ENCODE data around the gene NFIB.
A peak's percentile ranks its signal among the peaks of the same experiment; 100 is the strongest.

The NFIB gene

DNA sequence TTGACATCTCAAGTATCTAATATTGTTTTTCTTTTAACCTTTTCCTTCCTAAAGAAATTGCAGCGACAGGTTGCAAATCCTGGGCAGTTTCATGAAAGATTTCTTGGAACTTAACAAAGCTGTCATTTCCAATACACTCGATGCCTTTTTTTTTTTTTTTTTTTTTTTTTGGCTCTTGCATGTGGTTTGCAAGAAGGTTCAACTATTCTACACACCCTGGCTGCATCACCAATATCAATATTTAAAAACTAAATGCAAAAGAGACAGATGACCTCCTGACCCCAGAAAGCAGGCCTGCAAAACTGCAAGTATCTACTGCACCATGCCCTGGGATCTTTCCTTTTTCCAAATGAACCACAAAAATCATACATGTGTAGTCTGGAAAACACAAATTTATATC lies 4.4 kb upstream of the NFIB start:
- no peak for DNase-seq

DNA sequence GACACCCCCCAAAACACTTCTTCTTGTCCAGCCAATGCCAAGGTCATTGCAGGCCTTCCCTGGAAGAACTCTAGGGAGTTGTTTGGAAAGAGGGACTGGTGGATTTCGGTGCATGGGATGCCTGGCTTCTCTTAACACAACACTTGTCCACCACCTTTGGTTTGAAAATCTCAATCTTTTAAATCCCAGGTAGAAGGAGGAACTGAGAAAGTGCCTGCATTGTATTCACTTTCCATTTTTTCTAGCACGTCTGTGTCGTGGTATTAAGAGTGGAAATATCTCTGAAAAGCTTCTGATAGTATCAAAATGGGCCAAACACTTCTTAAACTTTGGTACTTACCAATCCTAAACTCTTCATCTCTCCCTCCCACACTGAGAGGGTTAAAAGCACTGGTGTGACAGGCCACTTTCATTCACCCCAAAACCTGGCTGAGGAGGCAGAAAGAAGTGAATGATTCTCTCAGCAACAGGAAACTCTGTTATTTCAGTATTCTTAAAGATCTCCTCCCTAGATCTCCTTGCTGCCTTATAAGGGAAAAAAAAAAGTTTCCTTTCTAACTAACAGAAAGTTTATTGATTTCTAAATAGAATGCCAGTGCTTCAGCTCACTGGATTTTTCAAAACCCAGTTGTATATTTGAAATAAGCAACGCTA lies 3.9 kb upstream of the NFIB start:
- DNase-seq = no peak

DNA sequence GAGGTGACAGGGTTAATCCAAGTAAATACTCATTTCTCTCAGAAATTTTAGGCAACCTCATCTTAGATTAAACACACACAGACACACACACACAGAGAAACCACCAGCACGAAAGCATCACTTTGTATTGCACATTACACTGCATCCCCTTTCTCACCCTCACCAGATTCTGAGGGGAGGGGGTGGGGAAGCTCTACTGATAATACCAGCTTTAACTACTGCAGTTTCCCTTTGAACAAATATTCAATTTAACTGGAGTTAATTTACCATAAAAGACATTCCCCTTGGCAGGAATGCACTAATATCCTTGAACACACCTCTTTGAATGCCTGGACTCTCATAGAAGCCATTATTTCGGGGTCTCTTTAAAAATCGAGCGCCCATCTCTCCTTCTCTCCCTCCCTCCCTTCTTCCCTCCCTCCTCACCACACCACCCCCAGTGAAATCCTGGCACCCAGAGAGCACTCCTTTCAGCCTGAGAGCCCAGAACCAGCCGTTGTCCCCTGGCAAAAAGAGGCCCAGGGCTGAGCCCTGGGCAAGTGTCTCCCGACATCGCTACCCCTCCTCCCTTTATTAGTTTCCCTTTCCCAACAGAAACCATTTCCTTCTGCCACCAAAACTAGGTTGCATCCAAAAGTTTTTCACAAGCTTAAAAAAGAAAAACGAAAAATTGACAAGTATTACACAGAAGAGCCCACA lies 2.8 kb upstream of the NFIB start:
- DNase-seq = no peak

DNA sequence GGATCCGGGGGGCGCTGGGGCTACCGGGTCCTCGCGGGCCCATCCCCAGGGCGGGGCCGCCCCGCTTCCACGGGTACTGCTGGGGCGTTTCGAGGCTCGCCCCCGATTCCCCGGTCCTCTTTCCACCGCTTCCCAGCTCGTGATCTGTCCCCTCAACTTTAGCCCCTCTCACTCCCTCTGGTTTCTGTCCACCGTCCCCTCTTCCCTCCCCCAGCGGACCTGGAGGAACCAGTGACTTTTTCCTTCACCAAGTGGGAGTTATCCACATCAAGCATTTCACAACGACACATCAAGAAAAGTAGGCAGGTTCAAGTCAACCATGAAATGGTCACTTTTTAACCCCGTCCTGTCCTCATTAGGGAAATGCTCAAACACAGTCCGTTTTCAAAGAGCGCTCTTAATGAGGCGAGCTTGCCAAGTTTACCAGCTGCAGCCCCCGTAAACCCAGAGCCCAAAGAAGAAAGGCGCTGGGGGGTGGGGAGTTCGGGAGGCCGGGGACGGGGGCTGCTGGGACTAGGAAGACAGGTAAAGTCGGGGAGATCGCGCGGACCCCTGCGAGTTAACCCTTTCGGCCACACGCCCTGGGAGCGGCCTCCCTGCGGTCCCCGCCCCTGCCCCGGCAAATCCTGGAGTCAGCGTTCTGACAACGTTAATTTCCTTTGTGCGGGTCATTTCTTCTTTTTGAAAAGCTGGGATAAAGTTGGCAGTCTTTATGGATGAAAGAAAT lies 2.1 kb upstream of the NFIB start:
- DNase-seq = no peak

DNA sequence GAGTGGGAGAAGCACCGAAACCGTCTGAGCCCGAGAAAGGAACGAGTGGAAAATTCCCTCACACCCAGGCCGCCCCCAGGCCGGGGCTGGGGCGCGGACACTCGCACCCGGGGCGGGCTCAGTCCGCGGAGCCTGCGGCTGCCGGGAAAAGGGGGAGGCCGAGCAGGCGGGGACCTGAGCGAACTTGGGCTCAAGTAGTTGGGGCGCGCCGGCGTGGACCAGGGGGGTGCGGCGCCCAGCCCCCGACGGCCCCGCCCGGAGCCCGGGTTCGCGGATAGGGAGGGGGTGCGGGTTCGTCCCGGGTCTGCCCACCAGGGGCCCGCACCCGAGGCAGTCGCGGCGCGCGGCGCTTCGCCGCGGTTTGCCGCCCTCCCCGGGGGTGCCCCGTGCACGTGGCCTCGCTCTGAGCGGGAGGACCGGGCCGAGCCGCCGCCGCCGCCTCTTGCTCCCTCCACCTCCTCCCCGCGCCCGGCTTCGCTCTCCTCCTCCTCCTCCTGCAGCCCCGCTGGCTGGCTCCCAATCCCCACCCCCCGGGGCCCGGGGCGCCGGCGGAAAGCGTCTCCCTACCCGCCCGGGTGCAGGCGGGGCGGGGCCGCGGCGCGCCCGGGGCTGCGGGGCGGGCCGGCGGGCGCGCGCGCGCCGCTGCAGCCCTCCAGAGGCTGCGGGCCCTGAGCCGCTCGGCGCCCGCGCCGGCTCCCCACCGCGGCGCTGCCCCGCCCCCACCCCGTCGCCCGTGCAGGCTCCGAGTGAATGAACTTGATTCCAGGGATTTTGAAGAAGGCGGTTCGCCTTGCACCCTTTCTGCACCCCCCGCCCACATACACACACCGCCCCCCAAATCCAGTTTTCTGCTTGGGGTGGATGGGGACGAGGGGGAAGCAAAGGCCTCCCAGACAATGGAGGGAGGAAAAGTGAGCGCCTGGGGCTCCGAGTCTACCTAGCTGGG lies 1.3 kb upstream of the NFIB start:
- DNase-seq = no peak

DNA sequence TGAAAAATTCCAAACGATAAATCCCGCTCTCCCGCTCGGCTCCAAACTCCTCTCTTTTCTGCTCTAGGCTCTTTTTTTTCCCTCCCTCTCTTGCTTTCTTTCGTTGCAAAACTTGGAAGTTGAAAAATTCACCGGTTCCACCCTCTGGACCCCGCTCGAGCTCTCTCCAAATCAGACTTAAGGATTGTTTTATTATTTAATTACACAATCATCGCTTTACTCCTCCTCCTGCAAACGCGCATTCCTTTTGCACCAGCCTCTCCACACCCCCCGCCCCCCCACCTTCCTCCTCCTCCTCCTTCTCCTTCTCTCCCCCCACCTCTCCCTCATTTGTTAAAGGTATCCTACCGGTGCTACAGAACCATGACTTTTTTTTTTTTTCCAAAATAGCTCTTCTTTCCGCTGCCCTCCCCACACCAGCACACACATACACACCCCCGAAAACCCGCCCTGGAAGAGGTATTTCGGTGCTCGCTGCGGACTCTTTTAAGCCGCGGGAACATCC lies 535 bp upstream of the NFIB start:
- DNase-seq = no peak

DNA sequence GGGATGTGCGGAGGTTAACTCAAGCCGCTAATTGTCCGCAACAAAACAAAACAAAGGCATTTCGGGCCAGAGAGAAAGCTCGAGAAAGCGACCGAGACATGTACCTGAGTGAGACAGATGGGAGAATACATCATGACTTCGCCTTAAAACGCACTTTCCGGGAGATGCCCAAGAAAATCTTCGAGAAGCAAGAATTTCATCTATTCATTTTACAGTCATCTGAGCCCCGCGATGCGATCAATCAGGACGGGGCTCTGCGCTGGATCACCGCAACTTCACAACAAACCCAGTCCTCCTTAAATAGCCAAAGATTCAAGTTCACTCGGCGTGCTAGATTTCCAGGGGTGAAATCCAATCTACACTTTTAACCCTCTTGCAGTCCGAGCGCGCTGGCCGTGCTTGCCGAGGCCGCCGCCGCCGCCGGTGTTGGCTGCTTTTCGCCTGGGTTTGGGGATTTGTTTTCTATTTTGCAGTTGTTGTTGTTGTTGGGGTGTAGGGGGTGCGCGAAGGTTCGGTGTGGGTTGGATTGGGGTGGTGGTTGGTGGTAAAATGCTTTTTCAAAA lies 482 bp downstream of the NFIB start:
- DNase-seq = no peak

DNA sequence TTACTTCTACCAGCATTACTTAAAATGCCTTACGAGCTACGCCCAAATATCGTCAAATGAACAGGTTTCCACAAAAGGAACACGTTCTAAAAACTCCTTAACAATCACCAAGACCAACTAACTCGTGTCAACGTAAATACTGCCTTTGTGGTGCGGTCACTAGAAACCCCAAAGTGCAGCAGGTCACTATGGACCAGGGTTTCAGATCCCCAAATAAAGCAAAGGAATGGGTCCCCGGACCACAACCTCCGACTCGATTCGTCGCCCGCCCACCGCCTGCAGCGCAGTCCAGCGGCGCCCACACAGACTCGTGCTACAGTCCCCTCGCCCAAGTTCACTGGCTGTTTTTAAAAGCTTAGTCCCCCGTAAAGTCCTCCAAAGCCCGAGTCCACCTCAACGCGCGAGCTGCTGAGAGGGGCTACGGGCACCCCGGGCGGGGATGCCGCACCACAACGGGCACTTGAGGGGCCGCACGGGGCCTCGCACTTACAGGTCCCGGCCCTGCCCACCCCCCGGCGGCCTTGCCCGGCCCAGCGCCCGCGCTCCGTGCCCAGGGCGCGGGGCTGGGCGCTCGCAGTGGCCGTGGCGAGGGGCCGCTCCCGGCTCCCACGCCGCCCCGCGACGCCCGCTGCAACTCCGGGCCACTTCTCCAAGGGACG lies 1.1 kb downstream of the NFIB start:
- DNase-seq = no peak

DNA sequence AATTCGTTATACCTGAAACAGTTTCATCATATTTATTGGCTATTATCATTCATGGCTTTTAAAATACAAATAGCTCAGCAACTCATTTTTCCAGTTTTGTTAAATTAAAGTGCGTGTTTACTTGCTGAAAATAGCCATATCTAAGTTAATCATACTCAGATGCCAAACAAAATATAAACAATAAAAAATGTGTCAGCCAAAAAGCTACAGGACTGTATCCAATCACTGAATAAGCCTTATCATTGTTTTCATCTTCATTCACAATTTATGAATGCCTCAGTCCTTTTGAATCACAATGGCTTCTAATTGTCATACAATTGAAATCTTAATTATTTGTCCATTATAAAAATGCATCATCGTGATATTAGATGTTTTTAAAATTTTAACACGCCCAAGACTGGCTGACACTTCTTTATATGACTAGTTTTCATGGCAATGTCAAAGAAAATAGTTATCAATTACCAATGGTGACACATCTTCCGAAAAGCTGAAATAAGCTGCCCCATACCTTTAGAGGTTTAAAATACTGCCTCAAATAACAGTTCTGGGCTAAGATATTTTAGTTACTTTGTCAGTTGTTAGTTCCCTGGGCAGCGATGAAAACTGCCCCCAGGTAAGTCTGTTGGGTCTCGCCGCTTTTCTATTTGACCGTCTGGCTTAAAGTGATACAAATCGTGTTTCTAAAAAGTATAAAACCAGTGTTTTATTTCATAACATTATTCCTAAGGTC lies 1.8 kb downstream of the NFIB start:
- DNase-seq = no peak

DNA sequence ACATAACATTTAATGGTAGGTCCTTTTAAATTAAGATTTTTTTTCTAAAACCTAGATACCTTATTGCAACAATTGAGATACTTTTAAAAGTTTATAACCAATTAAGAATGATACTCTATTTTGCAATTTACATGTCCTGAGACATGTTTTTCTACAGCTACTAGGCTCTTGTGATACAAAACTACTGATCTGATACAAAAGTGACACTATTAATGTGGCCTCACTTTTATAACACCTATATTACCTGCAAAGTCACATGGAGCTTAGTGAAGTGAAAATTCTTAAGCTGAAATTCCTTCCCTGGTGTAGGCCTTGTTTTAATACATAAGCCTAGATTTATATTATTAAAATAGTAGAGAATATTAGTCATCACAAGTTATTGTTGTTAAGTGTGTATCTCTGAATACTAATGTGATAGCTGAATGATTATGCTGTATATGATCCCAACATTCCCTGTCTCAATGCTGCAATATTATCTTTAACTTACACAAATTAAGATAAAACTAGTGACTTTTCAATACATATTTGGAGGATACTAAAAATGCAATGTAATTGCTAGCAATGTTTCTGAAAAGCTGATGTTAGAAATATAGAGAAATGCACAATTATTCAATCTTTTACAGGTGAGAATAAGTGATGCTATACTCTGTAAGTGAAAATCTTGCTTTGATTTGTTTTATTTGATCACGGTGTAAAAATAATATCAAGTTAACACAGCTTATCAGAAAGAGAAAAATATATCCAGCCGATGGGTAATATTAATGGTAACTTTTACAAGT lies 2.6 kb downstream of the NFIB start:
- no peak for DNase-seq

DNA sequence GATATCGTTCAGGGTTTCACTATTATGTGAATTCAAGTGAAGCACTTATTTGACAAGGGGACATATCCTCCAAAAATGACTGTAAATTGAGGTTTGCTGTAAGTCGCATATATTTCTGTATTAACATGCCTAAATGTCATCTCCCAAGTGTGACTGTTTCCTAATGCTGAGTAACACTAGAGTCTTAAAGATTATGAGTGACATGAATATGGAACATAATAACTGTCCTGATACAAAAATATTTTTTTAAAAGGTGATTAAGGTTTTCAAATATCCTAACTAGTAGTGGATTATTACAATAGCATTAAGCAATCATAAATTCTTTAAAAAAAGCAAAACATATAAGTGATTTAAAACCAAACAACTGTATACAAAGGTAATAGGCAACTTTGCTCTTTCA lies 3.6 kb downstream of the NFIB start:
- no peak for DNase-seq

DNA sequence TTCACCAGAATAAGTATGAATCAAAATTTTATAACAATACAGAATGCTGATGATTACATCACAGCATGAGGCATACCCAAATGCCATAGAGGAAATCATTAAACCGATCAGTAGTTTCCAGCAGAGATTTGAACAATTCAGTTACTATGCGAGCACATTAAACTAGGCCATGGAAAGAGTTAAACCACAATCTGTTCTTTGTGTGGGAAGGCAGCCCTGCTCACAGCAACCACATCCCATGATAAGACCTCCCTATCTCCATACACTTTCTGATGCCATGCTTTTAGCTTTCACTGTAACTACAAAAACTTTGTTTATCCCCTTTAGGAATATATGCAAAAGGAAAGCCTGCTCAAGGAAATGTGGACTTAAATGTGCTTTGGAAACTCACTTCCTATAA lies 4.5 kb downstream of the NFIB start:
- peak; percentile 78 for DNase-seq

DNA sequence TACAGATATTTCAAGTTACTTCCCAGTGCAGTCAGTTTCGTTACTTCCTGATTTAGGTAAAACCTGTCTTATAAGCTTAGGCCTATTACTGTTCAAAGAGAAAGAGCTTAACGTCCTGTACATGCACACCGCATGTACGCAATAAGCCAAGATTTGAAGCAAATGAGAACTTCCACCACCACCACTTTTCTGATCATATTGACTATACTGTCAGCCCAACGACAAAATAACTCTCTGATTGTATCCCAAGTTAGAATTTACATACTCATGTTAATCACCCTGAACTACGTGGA lies 5.1 kb downstream of the NFIB start:
- no peak for DNase-seq

DNA sequence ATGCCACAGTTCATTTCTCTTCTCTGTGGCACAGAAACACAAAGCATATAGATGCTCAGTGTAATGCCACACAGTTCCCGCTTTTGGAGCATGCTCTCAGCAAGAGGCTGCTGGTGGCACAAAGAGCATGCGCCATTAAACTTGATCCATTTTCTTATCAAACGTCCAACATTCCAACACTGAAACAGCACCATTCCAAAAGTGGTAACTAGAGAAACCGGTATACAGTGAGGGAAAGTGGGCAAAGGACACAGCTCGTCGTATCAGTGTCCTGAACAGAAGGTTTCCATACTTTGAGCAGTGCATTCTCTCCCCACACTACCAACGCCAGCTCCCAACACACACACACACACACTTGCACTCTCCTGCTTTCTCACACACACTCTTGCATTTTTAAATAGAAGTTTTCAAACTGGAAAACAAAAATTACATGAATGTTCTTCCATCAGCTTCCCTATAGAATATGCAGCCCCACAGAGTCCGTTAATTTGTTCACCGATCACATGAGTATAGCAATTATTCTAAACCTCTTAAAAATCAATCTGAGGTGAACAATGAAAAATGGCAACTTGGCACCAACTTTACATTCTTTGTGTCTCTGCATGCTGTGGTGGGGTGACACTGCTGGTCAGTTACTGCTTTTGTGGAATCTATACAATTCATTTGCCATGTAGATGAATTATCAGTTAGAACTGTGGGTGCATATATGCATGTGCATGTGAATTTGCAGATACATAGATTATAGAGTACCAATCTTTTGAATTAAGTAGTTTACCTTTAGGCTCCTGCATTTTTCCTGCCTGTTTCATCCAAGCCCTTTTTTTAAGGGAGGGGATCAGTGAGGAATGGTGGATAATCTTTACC lies 5.7 kb downstream of the NFIB start:
- DNase-seq = no peak

DNA sequence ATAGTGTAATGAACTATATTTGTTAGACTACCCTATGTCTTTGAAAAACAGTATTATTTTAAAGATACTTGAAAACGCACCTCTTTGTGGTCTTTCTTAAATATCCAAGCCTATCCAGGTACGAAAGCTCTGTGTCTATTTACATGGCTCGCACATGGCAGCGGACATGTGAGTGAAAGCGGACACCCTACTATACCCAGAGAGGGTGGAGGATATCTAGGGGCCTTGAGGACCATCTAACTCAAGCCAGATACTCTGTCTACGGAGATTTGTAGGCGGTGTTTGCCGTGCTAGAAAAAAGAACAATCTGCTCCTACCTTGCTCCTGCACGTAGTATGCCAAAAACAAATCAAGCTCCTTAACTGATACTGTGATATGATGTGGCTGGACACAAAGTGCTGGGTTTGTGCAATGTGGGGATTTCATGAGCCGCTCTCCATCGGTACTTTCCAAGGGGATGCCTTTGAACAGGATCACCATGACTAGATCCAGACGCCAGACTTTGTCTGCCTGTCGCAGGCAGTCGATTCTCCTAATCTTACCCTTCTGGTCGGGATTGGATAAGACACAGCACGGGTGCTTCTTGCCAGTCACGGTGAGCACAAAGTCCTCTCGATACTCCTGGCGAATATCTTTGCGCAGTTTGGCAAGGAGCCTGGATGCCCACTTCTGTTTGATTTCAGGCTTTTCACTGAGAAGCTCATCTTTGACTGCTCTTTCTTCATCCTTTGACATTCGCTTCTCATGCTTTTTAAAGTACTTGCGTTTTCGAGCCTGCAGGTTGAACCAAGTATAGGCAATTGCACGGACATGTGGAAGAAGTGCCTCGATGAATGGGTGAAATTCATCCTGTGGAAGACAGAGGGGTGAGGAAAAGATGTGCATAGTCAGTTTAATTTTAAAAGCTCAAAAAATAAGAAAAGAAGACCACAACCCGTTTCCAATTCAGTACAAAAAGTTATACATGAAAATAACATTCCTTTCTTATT lies 7.0 kb downstream of the NFIB start:
- no peak for DNase-seq

DNA sequence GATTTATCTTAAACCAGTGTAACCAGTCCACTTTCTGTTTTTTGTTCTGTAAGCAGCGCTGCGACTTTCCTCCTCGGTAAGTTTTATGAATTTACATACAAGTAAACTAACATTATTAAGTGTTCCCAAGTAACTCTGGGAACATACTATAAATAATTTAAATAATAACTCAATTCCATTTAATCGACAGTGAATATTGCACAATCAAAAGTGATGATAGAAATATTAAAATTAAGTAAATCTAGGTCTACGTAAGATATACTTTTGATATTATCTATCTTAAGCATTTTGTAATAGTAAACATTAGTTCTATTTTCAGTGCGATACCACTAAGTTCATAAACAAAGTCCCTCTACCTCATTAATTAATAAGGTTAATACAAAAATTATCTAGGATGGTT lies 7.8 kb downstream of the NFIB start:
- DNase-seq = no peak

DNA sequence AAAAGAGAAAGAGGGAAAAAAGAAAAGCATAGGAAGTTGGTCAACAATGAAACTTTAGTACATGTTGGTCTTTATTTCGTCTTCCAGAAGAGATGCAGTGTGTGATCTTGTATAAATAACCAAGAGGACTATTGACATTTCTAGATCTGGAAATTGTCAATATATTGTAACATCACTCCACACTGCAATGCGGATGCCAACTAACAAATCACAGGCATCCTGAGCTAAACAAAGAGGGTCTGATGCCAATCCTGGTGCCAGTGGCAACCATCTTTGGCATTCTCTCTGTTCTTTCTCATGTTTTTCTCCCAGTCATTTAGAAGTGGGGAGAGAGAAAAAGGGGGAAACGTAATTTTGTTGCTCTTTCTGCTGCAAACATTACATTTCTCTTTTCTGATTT lies 9.7 kb downstream of the NFIB start:
- DNase-seq = no peak

DNA sequence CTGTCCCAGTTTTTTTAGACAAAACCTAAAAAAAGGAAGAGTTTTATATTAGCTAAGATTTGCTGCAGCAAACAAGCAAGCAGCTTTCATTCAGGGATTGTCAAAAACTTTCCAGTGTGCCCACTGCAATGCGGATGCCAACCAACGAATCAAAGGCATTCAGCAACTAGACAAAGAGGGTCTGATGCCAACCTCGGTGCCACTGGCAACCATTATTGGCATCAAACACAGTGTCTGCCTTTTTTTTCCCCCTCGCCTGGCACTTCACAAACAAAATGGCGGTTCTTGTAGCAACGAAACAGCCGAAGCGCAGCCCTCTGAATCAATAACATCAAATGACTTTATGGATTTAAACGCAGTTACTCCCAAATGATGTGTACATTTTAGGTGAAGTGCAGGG lies 10.4 kb downstream of the NFIB start:
- no peak for DNase-seq
